AG09309 (cell line): ENCODE measurements around the gene SLC11A2.

ENCODE experiments used
- DNase-seq: peaks from one replicate; pipeline ENCODE4 v3.0.0-alpha.2; 2010; ENCODE audit warnings: low read depth
- H3K4me3 ChIP-seq: 2 replicates; pipeline ENCODE4 v1.5.1; 2011; ENCODE audit warnings: mild to moderate bottlenecking, low read depth, low read length, moderate library complexity; ENCODE audit not compliant: control insufficient read depth
- TF ChIP-seq, protein P1 (sequence below): IDR thresholded peaks from 2 replicates; pipeline ENCODE4 v1.5.1; 2011; ENCODE audit warnings: mild to moderate bottlenecking, low read depth, low read length, inconsistent platforms; ENCODE audit not compliant: insufficient read depth, control insufficient read depth; ENCODE audit errors: missing control alignments

Gene SLC11A2

DNA sequence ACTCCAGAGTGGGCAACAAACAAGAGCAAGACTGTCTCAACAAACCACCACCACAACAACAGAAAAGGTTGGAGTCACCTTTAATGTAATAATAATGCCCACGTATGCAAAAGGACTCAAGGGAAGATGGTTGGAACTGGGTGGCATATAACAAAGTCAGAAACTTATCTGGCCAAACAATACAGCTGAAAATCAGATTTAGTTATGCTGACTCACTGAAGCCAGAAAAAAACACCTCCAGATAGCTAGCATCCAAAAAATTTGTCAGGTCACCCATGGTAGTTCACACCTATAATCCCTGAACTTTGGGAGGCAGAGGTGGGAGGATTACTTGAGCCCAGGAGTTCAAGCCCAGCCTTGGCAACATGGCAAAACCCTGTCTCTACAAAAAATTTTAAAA, 24.4 kb downstream of the SLC11A2 start:
- H3K4me3 ChIP-seq, result no peak overlapping the region
- TF ChIP-seq, protein P1, sequence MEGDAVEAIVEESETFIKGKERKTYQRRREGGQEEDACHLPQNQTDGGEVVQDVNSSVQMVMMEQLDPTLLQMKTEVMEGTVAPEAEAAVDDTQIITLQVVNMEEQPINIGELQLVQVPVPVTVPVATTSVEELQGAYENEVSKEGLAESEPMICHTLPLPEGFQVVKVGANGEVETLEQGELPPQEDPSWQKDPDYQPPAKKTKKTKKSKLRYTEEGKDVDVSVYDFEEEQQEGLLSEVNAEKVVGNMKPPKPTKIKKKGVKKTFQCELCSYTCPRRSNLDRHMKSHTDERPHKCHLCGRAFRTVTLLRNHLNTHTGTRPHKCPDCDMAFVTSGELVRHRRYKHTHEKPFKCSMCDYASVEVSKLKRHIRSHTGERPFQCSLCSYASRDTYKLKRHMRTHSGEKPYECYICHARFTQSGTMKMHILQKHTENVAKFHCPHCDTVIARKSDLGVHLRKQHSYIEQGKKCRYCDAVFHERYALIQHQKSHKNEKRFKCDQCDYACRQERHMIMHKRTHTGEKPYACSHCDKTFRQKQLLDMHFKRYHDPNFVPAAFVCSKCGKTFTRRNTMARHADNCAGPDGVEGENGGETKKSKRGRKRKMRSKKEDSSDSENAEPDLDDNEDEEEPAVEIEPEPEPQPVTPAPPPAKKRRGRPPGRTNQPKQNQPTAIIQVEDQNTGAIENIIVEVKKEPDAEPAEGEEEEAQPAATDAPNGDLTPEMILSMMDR, result no peak
- DNase-seq, result no peak

DNA sequence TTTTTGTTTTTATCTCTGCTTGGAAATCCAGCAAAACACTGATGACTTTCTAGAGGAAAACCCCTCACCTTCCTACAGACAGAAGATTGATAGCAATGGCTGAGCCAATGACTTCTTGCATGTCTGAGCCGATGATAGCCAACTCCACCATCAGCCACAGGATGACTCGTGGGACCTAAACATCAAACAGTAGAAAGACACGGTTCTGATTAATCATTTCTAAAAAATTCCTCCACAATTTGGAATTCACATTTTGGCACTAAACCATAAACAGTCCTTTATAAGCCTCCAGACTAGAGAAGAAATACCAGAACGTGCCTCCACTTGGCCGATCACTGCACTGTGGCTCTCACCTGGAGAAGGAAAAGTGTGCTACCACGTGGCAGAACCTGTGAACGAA, 25.9 kb downstream of the SLC11A2 start:
- DNase-seq, result no peak
- TF ChIP-seq, protein P1, result no peak
- H3K4me3 ChIP-seq, result no peak overlapping the region

DNA sequence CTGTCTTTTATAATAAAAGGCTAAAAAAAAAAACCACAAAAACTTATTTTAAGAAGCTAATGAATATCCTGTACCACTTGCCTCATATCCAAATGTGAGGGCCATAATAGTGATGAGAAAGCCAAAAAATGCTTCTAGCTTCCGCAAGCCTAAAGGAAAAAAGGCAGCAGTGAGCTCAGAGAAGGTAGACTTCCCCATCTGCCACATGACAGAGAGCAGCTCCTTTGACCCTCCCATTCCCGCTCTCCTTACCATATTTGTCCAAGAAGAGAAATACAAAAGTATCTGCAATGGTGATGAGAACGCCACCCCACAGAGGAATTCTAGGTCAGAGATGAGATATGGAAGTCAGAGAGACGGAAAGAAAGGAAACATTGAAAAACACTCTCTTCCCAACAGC, 27.1 kb downstream of the SLC11A2 start:
- no peak for DNase-seq
- no peak overlapping the region for H3K4me3 ChIP-seq
- TF ChIP-seq, protein P1, result no peak

DNA sequence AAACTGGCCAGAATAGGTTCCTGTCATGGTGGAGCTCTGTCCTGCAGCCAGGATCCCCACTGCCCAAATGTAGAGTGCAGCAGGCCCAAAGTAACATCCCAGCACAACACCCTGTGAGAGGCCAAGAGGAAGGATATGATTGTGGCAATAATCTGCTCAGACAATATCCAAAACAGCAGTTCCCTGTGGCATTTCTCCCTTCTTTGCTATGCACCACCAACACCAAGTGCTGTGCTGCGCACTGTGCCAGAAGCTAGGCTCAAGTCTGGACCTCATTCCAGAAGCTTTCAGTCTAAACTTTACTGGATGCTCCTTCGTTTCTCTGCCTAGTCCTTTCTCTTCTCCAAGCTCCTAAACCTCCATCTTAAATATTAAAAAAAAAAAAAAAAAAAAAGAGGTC, 33.4 kb downstream of the SLC11A2 start:
- H3K4me3 ChIP-seq, result no peak overlapping the region
- TF ChIP-seq, protein P1, result no peak
- DNase-seq, result no peak

DNA sequence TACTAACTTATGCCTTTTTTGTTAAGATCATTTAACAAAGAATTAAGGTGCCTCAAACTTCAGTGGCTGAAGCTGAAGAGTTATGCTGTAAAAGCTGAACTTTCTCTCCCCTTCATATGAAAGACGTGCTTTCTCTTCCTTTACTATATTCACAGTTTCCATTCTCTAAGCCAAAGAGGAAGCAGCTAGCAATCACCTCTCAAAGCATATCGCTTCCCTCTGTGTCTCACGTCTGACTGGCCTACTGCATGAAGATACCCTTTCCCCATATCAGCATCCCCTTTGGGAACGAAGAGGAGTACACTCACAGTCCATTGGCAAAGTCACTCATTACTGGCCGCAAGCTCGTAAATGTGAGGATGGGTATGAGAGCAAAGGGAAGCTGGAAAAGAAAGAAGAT, 34.9 kb downstream of the SLC11A2 start:
- DNase-seq, result no peak
- TF ChIP-seq, protein P1, result no peak
- H3K4me3 ChIP-seq, result no peak overlapping the region

DNA sequence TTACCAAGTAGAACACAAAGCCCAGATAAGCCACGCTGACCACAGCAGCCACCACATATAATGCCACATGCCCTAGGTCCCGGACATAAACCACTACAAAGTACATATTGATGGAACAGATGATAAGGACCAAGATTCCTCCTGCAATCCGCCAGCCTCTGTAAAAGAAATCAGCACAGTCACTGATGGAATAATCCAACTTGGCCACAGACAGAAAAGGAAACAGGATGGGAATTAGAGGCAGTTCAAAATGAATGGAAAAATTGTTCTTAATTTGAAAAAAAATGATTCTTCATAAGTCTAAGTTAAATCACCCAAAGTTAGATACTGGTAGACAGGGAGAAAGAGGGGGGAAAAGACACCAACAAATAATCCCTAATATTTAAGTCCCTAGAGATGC, 35.4 kb downstream of the SLC11A2 start:
- DNase-seq, result no peak
- TF ChIP-seq, protein P1, result no peak
- no peak overlapping the region for H3K4me3 ChIP-seq

DNA sequence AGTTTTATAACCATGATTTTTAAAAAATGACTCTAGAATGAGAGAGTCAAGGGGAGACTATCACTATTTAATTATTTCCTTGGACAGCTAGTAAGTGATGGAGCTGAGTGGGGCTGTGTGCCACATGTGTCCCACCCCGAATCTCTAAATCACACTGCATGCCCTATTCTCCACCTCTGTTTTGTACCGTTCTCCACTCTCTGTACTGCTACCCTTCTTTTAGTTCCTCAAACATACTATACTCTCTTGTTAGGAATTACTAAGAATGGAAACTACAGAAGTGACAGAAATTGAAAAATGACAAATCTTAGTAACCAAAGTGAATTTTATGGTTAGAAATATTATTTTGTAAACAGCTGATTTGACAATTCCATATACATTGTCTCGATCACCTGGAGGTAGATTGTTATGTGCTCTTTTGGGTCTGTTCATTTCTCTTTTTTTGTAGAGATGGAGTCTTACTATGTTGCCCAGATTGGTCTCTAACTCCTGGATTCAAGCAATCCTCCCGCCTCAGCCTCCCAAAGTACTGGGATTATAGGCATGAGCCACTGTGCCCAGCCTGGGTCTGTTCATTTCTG, 35.9 kb downstream of the SLC11A2 start:
- DNase-seq, result no peak
- TF ChIP-seq, protein P1, result no peak
- no peak overlapping the region for H3K4me3 ChIP-seq
